Mucosa of rectum (tissue), 2 donors: Measurements from ENCODE around the gene DOK5.

Experiments used
- H3K27ac ChIP-seq, 2 donors: one replicate each; pipeline ENCODE4 v1.7.0; 2013; ENCODE audit warnings: inconsistent platforms in 2 of 2, low read depth in 2 of 2, low read length in 2 of 2
- H3K27me3 ChIP-seq, 2 donors: one replicate each; pipeline ENCODE4 v1.7.0; 2013; ENCODE audit warnings: low read length in 2 of 2; ENCODE audit not compliant: control insufficient read depth in 2 of 2, insufficient read depth in 2 of 2
- H3K36me3 ChIP-seq, 2 donors: one replicate each; pipeline ENCODE4 v1.7.0; 2013; ENCODE audit warnings: low read length in 2 of 2; ENCODE audit not compliant: control insufficient read depth in 2 of 2, insufficient read depth in 2 of 2
- H3K4me1 ChIP-seq, 2 donors: one replicate each; pipeline ENCODE4 v1.7.0; 2013; ENCODE audit warnings: low read length in 2 of 2, mild to moderate bottlenecking in 1 of 2; ENCODE audit not compliant: control insufficient read depth in 2 of 2, insufficient read depth in 2 of 2
- H3K4me3 ChIP-seq, 2 donors: one replicate each; pipeline ENCODE4 v1.7.0; 2013; ENCODE audit warnings: low read length in 2 of 2
- H3K9ac ChIP-seq, 2 donors: one replicate each; pipeline ENCODE4 v1.7.0; 2013; ENCODE audit warnings: low read length in 2 of 2, low read depth in 1 of 2, mild to moderate bottlenecking in 1 of 2
- H3K9me3 ChIP-seq, 2 donors: one replicate each; pipeline ENCODE4 v1.7.0; 2013; ENCODE audit warnings: low read length in 2 of 2; ENCODE audit not compliant: control insufficient read depth in 2 of 2
- donor health status: healthy.
- donor health status: Normal muscosa, but diverticular disease.

The DOK5 gene

DNA sequence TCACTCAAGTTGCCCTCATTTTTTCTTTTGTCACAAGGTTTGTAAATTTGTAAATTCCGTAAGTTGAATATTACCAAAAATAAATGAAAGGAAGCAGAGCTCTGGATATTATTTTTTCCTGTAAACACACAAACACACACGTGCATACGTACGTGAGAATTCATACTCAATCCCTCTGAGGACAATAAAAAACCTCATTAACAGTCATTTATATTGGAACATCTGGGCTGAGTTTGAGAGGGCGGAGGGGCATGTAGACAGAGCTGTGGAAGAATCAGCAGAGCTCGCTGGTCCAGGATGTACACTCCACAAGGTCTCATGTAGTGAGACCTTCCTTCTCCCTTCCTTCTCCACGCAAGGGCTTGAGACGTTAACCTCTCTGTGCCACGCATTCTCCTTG is 24.2 kb upstream of the DOK5 start:
- Histone ChIP-seq H3K4me1 (no peaks in the 10 kb centered on the region), H3K9me3 (no peaks in the 10 kb centered on the region), H3K9ac (no peak overlapping the region), H3K27ac (no peak overlapping the region), H3K36me3 (no peaks in the 10 kb centered on the region), H3K4me3 (no peak overlapping the region), H3K27me3 (no peaks in the 10 kb centered on the region)

DNA sequence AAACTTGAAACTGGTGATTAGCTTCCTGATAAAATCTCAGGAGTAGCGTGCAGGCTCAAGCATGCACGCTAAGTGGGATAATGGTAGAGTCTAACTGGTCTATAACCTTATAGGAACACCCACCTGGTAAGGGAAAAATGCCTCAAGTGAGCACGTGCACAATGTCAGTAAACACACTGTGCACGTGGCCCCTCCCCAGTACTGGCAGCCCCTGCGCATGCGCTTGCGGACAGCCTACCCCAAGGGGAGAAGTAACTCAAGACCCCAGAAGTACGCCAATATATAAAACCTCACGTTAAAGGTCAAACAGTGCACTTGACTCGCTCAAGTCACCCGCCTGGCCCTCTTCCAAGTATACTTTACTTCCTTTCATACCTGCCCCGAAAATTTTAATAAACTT is 23.1 kb upstream of the DOK5 start:
- H3K9ac ChIP-seq, result no peak overlapping the region
- H3K27me3 ChIP-seq, result no peaks in the 10 kb centered on the region
- H3K27ac ChIP-seq, result no peak overlapping the region
- H3K4me3 ChIP-seq, result no peak overlapping the region
- H3K9me3 ChIP-seq, result no peaks in the 10 kb centered on the region
- no peaks in the 10 kb centered on the region for H3K4me1 ChIP-seq
- no peaks in the 10 kb centered on the region for H3K36me3 ChIP-seq

DNA sequence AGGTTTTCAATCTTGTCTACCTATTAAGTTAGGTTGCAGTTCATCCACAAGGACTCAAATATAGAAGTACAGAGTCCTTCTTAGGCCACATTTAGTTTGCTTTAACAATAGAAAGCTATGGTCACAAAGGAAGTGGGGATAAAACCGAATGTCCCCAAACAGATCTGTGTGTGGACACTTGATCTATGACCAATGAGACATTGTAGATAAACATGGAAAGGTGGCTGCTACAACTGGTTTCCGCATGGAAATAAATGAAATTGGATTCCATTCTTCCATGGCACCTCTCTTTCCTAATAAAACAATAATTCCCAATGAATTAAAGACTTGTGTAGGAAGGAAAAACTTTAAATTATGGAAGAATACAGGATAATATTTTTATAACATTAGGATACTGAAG is 20.4 kb upstream of the DOK5 start:
- Histone ChIP-seq H3K9me3 (no peaks in the 10 kb centered on the region), H3K9ac (no peak overlapping the region), H3K27me3 (no peaks in the 10 kb centered on the region), H3K4me3 (no peak overlapping the region), H3K27ac (no peak overlapping the region), H3K36me3 (no peaks in the 10 kb centered on the region), H3K4me1 (no peaks in the 10 kb centered on the region)

DNA sequence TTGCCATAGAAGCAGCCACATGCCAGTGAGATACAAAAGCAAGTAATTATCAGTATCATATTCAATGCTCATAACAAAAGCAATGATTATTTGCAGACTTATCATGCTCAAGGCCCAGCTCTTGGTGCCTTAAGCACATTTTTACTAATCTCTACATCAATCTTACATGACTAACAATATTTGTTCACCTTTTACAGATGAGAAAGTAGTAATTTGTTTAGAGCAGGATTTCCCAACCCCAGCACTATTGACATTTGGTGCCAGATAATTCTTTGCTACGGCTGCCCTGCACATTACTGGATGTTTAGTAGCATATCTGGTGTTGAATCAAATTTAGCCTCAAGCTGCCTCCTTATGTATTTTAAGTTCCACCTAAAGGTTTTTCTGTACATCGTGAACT is 19.0 kb upstream of the DOK5 start:
- Histone ChIP-seq H3K27me3 (no peaks in the 10 kb centered on the region), H3K4me3 (no peak overlapping the region), H3K27ac (no peak overlapping the region), H3K4me1 (no peaks in the 10 kb centered on the region), H3K9me3 (no peaks in the 10 kb centered on the region), H3K9ac (no peak overlapping the region), H3K36me3 (no peaks in the 10 kb centered on the region)

DNA sequence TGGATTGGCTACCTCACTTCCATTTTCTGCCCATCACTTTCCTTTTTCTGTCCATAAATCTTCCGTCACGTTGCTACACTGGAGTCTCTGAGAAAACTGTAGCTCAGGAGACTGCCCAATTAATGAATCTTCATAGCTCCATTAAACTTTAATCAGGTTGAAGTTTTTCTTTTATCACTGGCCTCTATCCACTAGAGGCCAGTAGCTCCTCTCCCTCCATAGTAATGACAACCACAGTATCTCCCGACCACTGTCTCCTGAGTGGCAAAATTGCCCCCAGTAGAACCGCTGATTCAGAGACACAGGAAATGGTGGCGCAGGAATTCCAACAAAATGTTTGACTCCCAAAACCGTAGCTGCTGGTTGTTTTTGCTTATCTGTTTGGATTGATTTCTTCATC is 18.4 kb upstream of the DOK5 start:
- Histone ChIP-seq H3K4me3 (no peak overlapping the region), H3K9ac (no peak overlapping the region), H3K9me3 (no peaks in the 10 kb centered on the region), H3K4me1 (no peaks in the 10 kb centered on the region), H3K27me3 (no peaks in the 10 kb centered on the region), H3K36me3 (no peaks in the 10 kb centered on the region), H3K27ac (no peak overlapping the region)

DNA sequence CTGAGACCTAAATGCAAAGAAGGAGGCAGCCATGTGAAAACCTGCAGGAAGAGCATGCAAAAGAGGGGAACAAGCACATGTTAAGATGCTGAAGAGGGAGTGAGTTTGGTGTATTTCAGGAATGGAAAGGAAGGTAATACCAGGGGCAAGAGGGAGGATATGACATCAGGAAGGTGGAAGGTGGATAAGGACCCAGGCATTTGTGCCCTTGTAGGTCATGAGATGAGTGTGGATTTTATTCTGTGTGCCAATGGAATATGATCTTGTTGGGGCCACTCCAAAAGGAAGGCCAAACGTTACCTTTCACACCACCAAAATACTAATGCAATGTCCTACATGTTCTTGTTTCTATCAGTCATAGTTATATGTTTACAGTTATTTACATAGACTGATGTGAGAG is 17.2 kb upstream of the DOK5 start:
- no peaks in the 10 kb centered on the region for H3K36me3 ChIP-seq
- H3K9ac ChIP-seq, result no peak overlapping the region
- H3K27me3 ChIP-seq, result no peaks in the 10 kb centered on the region
- H3K4me3 ChIP-seq, result no peak overlapping the region
- H3K9me3 ChIP-seq, result no peaks in the 10 kb centered on the region
- no peak overlapping the region for H3K27ac ChIP-seq
- H3K4me1 ChIP-seq, result no peaks in the 10 kb centered on the region

DNA sequence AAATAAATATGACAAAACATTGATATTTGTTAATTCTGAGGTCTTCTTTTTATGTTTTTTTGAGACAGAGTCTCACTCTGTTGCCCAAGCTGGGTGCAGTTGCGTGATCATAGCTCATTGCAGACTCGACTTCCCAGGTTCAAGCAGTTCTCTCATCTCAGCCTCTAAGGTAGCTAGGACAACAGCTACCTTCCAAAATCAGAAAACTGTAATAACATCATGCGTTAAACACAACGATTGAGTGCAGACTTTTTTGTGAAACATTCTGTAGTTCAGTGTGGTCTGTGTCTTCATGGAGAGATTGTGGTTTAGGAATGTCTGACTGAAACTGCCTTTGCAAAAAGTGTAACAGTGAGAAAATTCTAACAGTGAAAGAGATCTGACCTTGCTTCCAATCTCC is 16.1 kb upstream of the DOK5 start:
- Histone ChIP-seq H3K9me3 (no peaks in the 10 kb centered on the region), H3K4me3 (no peak overlapping the region)

DNA sequence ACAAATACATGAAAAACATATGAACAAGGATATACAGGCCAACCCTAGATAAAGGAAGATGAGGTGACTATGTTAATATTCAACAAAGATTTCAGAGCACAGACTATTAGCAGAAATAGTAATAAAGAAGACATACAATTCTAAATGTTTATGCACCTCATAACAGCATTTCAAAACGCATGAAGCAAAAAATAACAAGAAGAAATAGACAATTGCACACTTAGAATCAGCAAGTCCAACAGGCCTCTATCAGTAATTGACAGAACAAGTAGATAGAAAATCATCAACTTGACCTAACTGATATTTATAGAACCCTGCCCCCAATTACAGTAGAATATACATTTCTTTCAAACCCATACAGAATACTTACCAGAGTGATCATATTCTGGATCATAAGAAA is 11.4 kb upstream of the DOK5 start:
- no peak overlapping the region for H3K4me3 ChIP-seq
- no peaks in the 10 kb centered on the region for H3K9me3 ChIP-seq
- H3K27ac ChIP-seq, result no peak overlapping the region
- H3K9ac ChIP-seq, result no peak overlapping the region
- no peaks in the 10 kb centered on the region for H3K27me3 ChIP-seq
- H3K36me3 ChIP-seq, result no peaks in the 10 kb centered on the region
- no peaks in the 10 kb centered on the region for H3K4me1 ChIP-seq

More for the DNA sequence above, 16.1 kb upstream of the DOK5 start:
- Histone ChIP-seq H3K36me3 (no peaks in the 10 kb centered on the region), H3K9ac (no peak overlapping the region), H3K27ac (no peak overlapping the region), H3K27me3 (no peaks in the 10 kb centered on the region), H3K4me1 (no peaks in the 10 kb centered on the region)

DNA sequence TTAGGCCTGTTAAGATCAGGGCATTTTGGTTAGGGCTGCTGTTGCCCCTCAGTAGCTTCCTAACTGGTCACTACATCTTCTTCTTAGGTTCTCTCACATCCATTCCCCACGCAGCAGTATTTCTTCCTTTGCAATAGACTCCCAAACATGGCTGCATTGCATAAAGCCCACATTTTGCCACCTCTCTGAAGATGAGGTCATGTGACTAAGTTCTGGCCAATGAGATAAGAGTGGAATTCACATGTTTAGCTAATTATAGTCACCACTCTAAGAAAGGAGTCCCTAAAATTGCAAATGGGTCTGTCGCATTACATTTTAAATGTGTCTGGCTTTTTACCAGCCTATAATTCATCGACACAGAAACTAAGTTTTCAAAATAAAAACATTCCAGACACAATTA is 9.3 kb upstream of the DOK5 start:
- no peaks in the 10 kb centered on the region for H3K4me1 ChIP-seq
- no peak overlapping the region for H3K4me3 ChIP-seq
- no peak overlapping the region for H3K9ac ChIP-seq
- H3K36me3 ChIP-seq, result no peaks in the 10 kb centered on the region
- no peaks in the 10 kb centered on the region for H3K27me3 ChIP-seq
- no peak overlapping the region for H3K27ac ChIP-seq
- no peaks in the 10 kb centered on the region for H3K9me3 ChIP-seq

DNA sequence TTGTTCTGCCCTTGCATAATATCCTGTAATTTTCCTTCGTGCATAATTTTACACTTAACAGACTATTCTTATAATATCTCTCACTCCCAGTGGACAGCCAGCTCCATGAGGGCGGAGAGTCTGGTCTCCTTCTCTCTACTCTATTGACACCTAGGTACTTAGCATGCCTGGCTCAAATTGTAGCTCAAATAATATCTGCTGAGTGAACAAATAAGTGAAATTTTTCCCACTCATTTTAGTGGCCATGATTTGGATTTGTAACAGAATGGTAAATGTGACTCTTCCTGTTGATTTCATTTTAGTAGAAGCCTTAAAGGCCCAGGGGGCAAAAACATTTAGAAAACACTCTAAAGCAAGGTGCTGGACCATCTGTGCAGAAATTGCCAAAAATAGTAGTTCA is 7.8 kb upstream of the DOK5 start:
- H3K9me3 ChIP-seq, result no peaks in the 10 kb centered on the region
- no peaks in the 10 kb centered on the region for H3K27me3 ChIP-seq
- no peak overlapping the region for H3K4me3 ChIP-seq
- H3K9ac ChIP-seq, result no peak overlapping the region
- no peaks in the 10 kb centered on the region for H3K4me1 ChIP-seq
- no peak overlapping the region for H3K27ac ChIP-seq
- no peaks in the 10 kb centered on the region for H3K36me3 ChIP-seq

DNA sequence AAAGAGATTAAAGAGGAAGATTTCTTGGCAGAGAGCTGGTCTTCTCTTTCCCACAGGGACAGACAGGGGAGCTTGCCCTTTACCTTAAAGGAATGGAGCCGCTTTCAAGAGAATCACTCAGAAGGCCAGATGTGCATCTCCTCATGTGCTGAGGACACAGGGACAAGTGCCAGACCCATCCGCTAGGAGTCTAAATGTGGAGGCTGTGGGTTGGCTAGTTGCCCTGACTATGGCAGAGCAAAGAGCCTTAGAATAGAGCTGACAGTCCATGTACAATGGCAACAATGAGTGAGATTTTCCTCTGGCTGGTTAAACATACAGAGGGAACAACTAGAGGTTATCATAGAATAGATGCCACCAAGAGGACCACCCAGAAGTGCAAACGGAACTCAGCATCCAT is 7.3 kb upstream of the DOK5 start:
- Histone ChIP-seq H3K9ac (no peak overlapping the region), H3K27ac (no peak overlapping the region), H3K4me1 (no peaks in the 10 kb centered on the region), H3K36me3 (no peaks in the 10 kb centered on the region), H3K9me3 (no peaks in the 10 kb centered on the region), H3K27me3 (no peaks in the 10 kb centered on the region), H3K4me3 (no peak overlapping the region)
